Gastrocnemius medialis (tissue), 4 donors: ENCODE results near the gene DIP2B.

Experiments used
- CTCF ChIP-seq, 5 experiments: fragments of 450-650 bp in 3 of 5; fragments of 200-600 bp in 2 of 5; sonication (generic) in 2 of 5; IDR thresholded peaks in 4 of 5; conservative IDR thresholded peaks in 1 of 5; 1 replicate in 4 of 5; 2 replicates in 1 of 5; pipeline ENCODE4 v1.5.1; 2016 to 2019; ENCODE audit warnings: antibody characterized with exemption in 5 of 5, mild to moderate bottlenecking in 3 of 5, moderate library complexity in 3 of 5
- POLR2A ChIP-seq, 2 donors: fragments of 450-650 bp; IDR thresholded peaks; one replicate each; pipeline ENCODE4 v1.6.1; 2017; ENCODE audit warnings: antibody characterized with exemption in 2 of 2, mild to moderate bottlenecking in 2 of 2, moderate library complexity in 2 of 2

GRCh38 chr12:50589650-50590435, 85.1 kb downstream of the DIP2B start:
- no peak for TF ChIP-seq CTCF (IDR thresholded peaks at IDR 0.05 in 4 of 5, conservative IDR thresholded peaks at IDR 0.05 in 1 of 5)
- no peak for TF ChIP-seq POLR2A (IDR thresholded peaks at IDR 0.05)
